ENCODE measurements around the gene GFOD1. TPM values are rescaled to one million over a fixed set of nuclear protein-coding genes. Genes with fewer than 3 reads are reported as not detected.
A peak's percentile ranks its signal among the peaks of the same experiment; 100 is the strongest.
"Not testable (repeated sequence)": the region's sequence is repeated elsewhere in the genome, so short reads cannot be mapped to it uniquely, and the experiment has no call there.

Gene GFOD1
- total and polyA plus RNA-seq, 5 experiments from 2014 or later = 0.08 to 2.0 (median 1.2) TPM

DNA sequence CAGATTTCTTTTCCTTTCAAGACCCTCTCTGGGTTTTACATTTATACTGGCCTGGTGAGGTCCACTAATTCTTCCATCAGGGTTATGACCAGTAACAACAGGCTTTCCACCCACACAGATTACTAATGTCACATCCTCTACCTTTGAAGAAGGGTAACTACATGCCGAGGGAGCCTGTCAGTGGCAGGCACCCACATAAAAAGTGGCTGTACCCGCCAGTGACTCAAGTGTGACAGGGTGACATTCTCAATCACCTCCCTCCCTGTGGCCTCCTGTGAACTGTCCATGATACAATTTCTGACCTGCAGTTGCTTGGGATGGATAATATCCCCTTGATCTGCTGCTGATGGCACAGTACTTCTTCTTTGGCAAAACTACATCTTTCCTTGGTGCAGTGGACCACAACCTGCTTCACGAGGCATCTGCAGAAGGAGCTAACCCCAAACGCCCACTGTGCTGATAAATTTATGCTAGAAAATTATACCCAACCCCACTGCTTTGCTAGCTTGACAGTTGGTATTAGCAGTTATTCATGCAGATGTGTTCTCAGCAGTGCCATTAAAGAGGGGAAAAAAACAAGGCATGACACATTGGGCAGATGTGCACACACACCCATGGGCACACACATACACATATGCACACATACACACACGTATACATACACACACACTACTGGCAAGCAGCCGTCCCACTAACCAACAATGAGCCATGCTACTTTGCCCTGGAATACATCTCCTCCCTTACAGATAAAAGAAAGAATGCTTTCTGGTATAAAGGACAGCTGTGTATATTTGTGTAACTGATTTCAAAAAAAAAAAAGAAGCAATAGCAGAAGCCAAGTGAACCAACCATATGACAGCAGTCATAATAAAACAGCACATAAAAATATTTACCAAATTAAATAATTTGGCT, 20.8 kb downstream of the GFOD1 start:
- ATAC-seq (no peak), DNase-seq (no peak)
- peak overlapping the region in 3 of 10 donors; percentile 48 to 60 (median 48) for H3K27ac Mint-ChIP-seq
- peaks cover 8 to 60% (median 21%) of the 10 kb centered on the region in 4 donors for H3K4me1 Mint-ChIP-seq
- no peaks in the 10 kb centered on the region for H3K27me3 Mint-ChIP-seq
- H3K36me3 Mint-ChIP-seq = peaks cover 0 to 7% (median 0%) of the 10 kb centered on the region in 3 donors
- no peak overlapping the region for H3K4me3 Mint-ChIP-seq
- POLR2A ChIA-PET = interaction anchor here (0.5 to 1.2 kb wide), 3 partner anchors 9 to 104 kb away, joined by 3 read pairs; no protein-coding TSS in a partner anchor
- H3K9me3 Mint-ChIP-seq = peaks cover 0 to 1% (median 0%) of the 10 kb centered on the region in 9 donors

DNA sequence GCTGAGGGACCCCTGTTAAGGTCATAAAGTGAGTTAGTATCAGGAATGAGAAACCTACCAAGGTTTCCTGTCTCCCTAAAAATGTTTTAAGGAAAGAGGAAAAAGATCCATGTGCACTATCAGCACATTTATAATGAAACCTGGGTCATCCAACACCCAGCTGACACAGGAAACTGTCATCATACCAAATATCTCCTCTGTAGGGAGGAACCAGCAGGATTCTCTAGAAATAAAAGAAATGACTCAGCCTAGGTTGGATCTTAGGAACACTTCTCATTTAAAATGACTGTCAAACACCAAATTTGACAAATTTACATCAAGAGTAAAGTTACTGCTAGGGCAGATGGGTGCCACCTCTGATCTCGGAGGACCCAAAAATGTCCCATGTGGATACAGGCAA, 21.7 kb downstream of the GFOD1 start:
- Mint-ChIP-seq H3K27ac (peak overlapping the region in 2 of 10 donors; percentile 60 to 77), H3K27me3 (no peaks in the 10 kb centered on the region), H3K4me3 (no peak overlapping the region), H3K36me3 (peaks cover 0 to 7% (median 0%) of the 10 kb centered on the region in 3 donors), H3K4me1 (peaks cover 9 to 68% (median 28%) of the 10 kb centered on the region in 4 donors), H3K9me3 (peaks cover 0 to 1% (median 0%) of the 10 kb centered on the region in 9 donors)
- DNase-seq = no peak
- POLR2A ChIA-PET = interaction anchor here (0.8 kb wide), 1 partner anchor 109 kb away, joined by 3 read pairs; the partner anchor contains the start of gene SIRT5
- ATAC-seq = no peak

DNA sequence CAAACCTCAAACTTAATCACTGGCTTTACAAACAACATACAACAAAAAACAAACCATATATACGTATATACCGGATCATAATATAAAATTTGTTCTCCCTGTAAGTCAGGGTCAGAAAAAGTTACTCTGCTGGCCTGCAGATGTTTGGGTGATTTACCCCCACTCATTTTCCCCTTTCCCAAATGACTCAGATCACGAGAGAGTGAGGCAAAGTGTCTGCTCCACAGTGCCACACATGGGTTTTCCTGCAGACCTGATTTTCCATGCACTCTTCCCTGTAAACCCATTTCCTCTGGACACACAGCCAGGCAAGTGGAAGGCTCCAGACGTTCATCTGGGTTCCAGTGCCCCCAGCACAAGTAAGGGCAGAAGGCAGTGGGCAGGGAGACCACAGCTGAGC, 23.5 kb downstream of the GFOD1 start:
- no peak overlapping the region for H3K4me3 Mint-ChIP-seq
- no peak for ATAC-seq
- H3K4me1 Mint-ChIP-seq = peaks cover 11 to 75% (median 28%) of the 10 kb centered on the region in 4 donors
- H3K27me3 Mint-ChIP-seq = no peaks in the 10 kb centered on the region
- H3K36me3 Mint-ChIP-seq = peaks cover 0 to 5% (median 0%) of the 10 kb centered on the region in 3 donors
- no peak for DNase-seq
- H3K27ac Mint-ChIP-seq = peak overlapping the region in 3 of 10 donors; percentile 6 to 63 (median 30)
- POLR2A ChIA-PET = no interaction called here
- peaks cover 0 to 1% (median 0%) of the 10 kb centered on the region in 9 donors for H3K9me3 Mint-ChIP-seq

DNA sequence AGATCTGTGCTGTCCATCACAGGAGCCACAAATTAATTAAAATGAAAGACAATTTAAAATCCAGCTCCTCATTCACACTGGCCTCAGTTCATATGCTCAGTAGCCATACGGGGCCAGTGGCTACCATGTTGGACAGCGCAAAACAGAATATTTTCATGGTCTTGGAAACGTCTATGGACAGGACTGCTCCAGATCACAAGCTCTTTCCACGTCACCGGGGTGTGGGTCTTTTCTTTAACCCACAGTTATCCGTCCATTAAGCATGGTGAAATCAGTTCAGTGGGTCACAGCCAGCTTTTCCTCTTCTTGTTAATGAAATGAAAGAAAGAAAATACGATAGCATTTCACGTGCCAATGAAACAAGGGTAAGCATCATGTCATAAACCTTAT, 24.1 kb downstream of the GFOD1 start:
- Mint-ChIP-seq H3K9me3 (no peaks in the 10 kb centered on the region), H3K27ac (peak overlapping the region in 2 of 10 donors; percentile 36 to 90)

DNA sequence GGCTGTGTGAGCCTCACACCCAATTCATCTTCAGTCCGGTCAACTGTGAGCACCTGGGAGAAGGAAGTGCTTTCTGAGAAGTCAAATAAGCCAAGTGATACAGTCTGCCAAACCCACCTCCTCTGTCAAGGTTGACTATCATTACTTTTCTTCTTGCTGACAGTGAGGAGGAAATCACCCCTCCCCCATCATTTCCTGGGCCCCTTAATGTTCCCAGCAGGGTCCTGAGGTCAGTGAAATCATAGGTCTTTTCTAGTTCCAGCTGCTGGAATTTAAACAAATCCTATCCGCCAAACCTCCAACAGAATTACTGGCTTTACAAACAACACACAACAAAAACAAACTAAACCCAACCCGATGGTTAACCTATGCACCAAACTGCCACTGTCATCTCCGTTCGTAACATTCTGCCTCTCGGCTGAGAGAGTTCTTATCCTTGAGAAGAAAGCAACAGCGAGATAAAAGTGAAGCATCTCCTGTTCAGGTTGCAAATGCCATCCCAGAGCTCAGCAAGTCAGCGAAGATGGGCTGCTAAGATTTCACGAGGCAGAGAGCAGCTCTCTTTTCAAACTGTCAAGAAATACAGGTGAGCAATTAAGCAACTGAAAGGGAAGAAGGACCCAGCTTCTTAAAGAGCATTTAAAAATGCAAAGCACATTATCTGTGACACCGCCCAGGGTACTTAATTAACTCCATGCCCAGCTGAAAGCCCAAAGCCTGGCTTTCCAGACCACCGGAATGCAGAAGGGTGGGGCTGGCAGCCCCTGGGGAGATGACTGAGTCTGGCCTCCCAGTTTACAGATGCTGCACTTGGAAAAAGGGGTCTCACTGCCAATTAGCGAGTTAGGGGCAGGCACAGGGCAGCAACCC, 24.7 kb downstream of the GFOD1 start:
- Mint-ChIP-seq H3K9me3 (no peaks in the 10 kb centered on the region), H3K4me3 (peak overlapping the region; percentile 25 to 82 (median 64)), H3K27ac (peak overlapping the region; percentile 45 to 96 (median 81)), H3K27me3 (no peaks in the 10 kb centered on the region), H3K4me1 (peaks cover 13 to 86% (median 29%) of the 10 kb centered on the region in 4 donors), H3K36me3 (no peaks in the 10 kb centered on the region)
- DNase-seq = peak in 2 of 10 donors; percentile 24 to 39
- POLR2A ChIA-PET = interaction anchor here (0.6 to 1.6 kb wide), 2 partner anchors 24 to 40 kb away, joined by 3 to 8 read pairs; partner anchors contain the start of gene GFOD1
- ATAC-seq = peak; percentile 49 to 69

More for the DNA sequence above, 24.1 kb downstream of the GFOD1 start:
- DNase-seq (no peak), ATAC-seq (no peak)
- POLR2A ChIA-PET = no interaction called here
- H3K36me3 Mint-ChIP-seq = peaks cover 0 to under 1% (median 0%) of the 10 kb centered on the region in 3 donors
- no peaks in the 10 kb centered on the region for H3K27me3 Mint-ChIP-seq
- peaks cover 13 to 81% (median 28%) of the 10 kb centered on the region in 4 donors for H3K4me1 Mint-ChIP-seq
- no peak overlapping the region for H3K4me3 Mint-ChIP-seq

DNA sequence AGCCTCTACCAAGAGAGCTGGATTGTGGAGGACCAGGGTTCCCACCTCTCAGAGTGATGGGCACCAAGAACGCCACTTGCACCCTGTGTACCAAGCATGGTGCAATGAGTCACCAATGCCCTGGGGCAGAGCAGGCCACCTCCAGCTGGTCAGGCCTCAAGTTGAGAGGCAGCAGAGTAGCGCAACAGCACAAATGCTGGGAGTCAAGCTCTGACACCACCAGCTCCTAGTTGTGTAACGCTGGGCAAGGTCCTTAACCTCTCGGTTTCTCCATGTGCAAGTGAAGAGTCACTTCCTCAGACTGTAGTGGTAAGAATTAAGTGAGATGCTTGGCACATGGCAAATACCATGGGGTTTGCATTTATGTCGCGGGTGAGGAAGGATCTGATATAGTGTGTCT, 25.6 kb downstream of the GFOD1 start:
- no peaks in the 10 kb centered on the region for H3K27me3 Mint-ChIP-seq

DNA sequence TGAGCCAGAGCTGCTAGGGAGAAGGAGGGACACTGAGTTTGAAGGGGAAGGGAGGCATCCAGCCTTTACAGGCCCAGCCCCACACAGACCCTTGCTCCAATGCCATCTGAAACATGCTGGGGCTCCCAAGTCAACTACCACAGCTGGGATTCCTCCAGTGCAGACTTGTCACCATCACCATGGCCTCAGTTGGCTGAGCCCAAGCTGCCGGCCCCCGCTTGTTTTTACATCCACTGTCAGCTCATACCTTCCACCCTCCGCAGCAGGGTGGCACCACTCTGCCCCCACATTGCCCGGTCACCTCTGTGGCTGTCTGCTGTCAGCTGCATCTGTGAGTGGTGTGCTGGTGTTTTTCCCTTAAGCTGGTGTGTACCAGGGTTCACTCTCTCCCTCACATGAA, 26.1 kb downstream of the GFOD1 start:
- no peaks in the 10 kb centered on the region for H3K36me3 Mint-ChIP-seq
- POLR2A ChIA-PET = interaction anchor here (1.6 kb wide), 1 partner anchor 26 kb away, joined by 8 read pairs; the partner anchor contains the start of gene GFOD1
- H3K4me3 Mint-ChIP-seq = no peak overlapping the region
- ATAC-seq (no peak), DNase-seq (no peak)
- H3K27me3 Mint-ChIP-seq = no peaks in the 10 kb centered on the region
- H3K4me1 Mint-ChIP-seq = peaks cover 16 to 86% (median 29%) of the 10 kb centered on the region in 4 donors
- H3K9me3 Mint-ChIP-seq = no peaks in the 10 kb centered on the region
- peak overlapping the region in 4 of 10 donors; percentile 56 to 90 (median 59) for H3K27ac Mint-ChIP-seq

More for the DNA sequence above, 25.6 kb downstream of the GFOD1 start:
- Mint-ChIP-seq H3K4me1 (peaks cover 13 to 86% (median 30%) of the 10 kb centered on the region in 4 donors), H3K36me3 (no peaks in the 10 kb centered on the region), H3K4me3 (peak overlapping the region in 3 of 10 donors; percentile 67 to 82 (median 72)), H3K27ac (peak overlapping the region in 5 of 10 donors; percentile 56 to 96 (median 90)), H3K9me3 (no peaks in the 10 kb centered on the region)
- ATAC-seq = no peak
- no peak for DNase-seq
- POLR2A ChIA-PET = interaction anchor here (1.6 kb wide), 1 partner anchor 25 kb away, joined by 8 read pairs; the partner anchor contains the start of gene GFOD1

DNA sequence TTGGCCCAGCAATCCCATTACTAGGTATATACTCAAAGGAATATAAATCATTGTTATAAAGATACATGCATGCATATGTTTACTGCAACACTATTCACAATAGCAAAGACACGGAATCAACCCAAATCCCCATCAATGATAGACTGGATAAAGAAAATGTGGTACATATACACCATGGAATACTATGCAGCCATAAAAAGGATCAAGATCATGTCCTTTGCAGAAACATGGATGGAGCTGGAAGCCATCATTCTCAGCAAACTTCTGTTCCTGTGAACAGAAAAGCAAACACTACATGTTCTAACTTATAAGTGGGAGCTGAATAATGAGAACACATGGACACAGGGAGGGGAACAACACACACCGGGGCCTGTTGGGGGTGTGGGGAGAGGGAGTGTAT, 27.1 kb downstream of the GFOD1 start:
- H3K36me3 Mint-ChIP-seq, H3K9me3 Mint-ChIP-seq, H3K27ac Mint-ChIP-seq, POLR2A ChIA-PET, DNase-seq, H3K27me3 Mint-ChIP-seq, ATAC-seq, H3K4me3 Mint-ChIP-seq: not testable (repeated sequence)
- H3K4me1 Mint-ChIP-seq = peaks cover 19 to 86% (median 30%) of the 10 kb centered on the region in 4 donors

DNA sequence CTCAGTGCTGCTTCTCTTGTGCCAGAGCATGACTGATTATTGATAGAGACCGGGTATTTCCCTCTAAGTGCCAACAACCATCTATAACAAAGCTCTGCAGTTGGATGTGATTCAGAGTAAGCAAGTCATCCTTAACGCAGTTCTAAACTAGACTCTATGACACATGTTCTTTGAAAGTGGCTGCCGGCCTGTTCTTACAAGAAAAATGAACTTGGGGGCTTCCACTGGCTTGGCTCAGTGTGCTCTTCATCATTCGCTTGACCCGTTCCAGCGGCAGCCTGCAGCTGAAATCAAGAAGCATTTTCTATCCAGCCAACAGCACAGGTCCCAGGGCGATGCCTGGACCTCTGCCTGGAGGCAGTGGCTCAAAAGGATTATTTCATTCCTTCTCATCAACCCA, 29.8 kb downstream of the GFOD1 start:
- POLR2A ChIA-PET = interaction anchor here (0.8 kb wide), 2 partner anchors 9 to 122 kb away, joined by 3 to 4 read pairs; no protein-coding TSS in a partner anchor
- H3K36me3 Mint-ChIP-seq = no peaks in the 10 kb centered on the region

DNA sequence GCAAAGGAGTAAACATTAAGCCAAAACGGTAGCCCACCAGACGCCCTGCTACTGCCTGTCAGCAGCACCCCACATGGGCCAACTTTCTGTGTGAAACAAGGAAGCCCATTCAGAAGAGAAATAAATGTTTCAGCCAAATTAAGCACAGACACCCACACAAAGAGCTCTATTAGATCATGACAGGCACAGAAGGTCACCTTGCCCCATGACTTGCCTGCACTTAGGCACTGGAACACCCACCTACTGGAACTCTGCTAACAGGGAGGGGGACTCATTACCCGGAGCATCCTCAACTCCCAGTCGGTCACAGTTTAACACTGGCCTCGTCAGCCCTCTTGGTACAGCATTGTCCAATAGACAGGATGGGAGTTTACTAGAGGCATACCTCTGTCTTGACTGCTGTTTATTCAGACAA, 31.8 kb downstream of the GFOD1 start:
- POLR2A ChIA-PET = no interaction called here

More for the DNA sequence above, 29.8 kb downstream of the GFOD1 start:
- Mint-ChIP-seq H3K4me1 (peaks cover 26 to 84% (median 43%) of the 10 kb centered on the region in 4 donors), H3K4me3 (no peak overlapping the region), H3K9me3 (no peaks in the 10 kb centered on the region), H3K27ac (peak overlapping the region in 3 of 10 donors; percentile 8 to 58 (median 13)), H3K27me3 (no peaks in the 10 kb centered on the region)
- ATAC-seq = no peak
- DNase-seq = no peak

DNA sequence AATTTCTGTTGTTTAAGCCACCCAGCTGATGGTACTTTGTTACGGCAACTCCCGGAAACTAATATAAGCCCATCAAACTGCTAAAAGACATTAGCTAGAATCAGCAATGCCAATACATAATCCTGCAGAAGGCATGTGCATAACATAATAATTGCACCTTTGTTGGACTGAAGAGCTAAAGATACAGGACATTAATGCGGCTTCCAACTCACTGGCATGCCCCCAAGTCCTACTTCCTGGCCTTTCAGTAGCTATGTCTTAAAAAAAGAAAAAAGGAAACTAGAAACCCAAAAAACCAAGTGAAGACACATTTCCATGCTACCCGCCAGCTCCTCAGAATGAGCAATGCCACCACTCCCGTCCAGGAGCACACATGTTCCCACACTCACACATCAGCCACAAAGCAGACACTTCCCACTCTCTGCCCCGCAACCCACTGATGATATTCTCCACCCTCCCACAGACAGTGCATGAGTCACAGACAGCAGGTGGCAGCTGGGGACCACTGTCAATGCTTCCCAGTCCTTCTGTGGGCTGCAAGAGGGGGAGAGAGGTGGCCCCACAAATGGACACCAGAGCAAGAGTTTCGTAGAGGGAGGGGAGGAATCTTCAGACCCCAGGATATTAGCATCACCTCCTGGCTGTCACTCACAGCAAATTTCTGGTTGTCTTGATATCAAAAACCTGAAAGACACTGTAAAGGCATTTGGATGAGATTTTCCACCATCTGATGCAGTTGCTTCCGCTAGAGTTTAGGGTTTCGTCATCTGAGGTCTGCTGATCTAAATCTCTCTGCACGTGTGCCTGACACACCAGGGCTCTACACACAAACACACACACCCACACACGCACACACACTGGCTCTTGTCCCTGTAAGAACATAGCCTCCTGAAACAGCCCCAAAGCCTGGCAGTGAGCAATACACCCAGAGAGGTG, 32.8 kb downstream of the GFOD1 start:
- POLR2A ChIA-PET = interaction anchor here (0.6 to 1.2 kb wide), 5 partner anchors 10 to 160 kb away, joined by 3 to 6 read pairs (median 3); partner anchors contain the start of genes NOL7 and SIRT5
- DNase-seq (peak in 9 of 10 donors; percentile 46 to 85 (median 63)), ATAC-seq (peak; percentile 84 to 91)
- Mint-ChIP-seq H3K4me3 (peak overlapping the region; percentile 6 to 85 (median 80)), H3K27ac (peak overlapping the region; percentile 67 to 95 (median 89)), H3K9me3 (no peaks in the 10 kb centered on the region), H3K27me3 (no peaks in the 10 kb centered on the region), H3K36me3 (no peaks in the 10 kb centered on the region), H3K4me1 (peaks cover 19 to 61% (median 25%) of the 10 kb centered on the region in 4 donors)

More for the DNA sequence above, 31.8 kb downstream of the GFOD1 start:
- DNase-seq (no peak), ATAC-seq (no peak)
- H3K27ac Mint-ChIP-seq = peak overlapping the region; percentile 50 to 95 (median 89)
- H3K4me3 Mint-ChIP-seq = peak overlapping the region in 2 of 10 donors; percentile 23 to 62
- H3K36me3 Mint-ChIP-seq = no peaks in the 10 kb centered on the region
- no peaks in the 10 kb centered on the region for H3K27me3 Mint-ChIP-seq
- no peaks in the 10 kb centered on the region for H3K9me3 Mint-ChIP-seq
- peaks cover 19 to 65% (median 25%) of the 10 kb centered on the region in 4 donors for H3K4me1 Mint-ChIP-seq

All from naive thymus-derived CD8-positive, alpha-beta T cell (primary cell).